GM19455 (cell line): Measurements from ENCODE around the gene LRRC45.

Experiments
- ATAC-seq: cut with Tn5 transposase; IDR thresholded peaks from one replicate; pipeline ENCODE4 v1.9.1; 2021; ENCODE audit not compliant: unreplicated experiment

The LRRC45 gene

GRCh38 chr17:82018989-82019689, 4.0 kb upstream of the LRRC45 start:
- ATAC-seq: no peak

- no peak for ATAC-seq
Observed at GRCh38 chr17:82019690-82020571, 3.2 kb upstream of the LRRC45 start.

- no peak for ATAC-seq
Observed at GRCh38 chr17:82020572-82021106, 2.5 kb upstream of the LRRC45 start.

- no peak for ATAC-seq
Observed at GRCh38 chr17:82021107-82021899, 1.8 kb upstream of the LRRC45 start.

- no peak for ATAC-seq
Observed at GRCh38 chr17:82021900-82022309, 1.2 kb upstream of the LRRC45 start.

GRCh38 chr17:82022310-82022980, 660 bp upstream of the LRRC45 start, which contains the start of gene CENPX:
TSS of gene CENPX (minus strand) at chr17:82022878. CDS start at chr17:82022861, 17 bp downstream.
- no peak for ATAC-seq

- peak; percentile 9 for ATAC-seq
Observed at GRCh38 chr17:82023447-82024241, 539 bp downstream of the LRRC45 start.

GRCh38 chr17:82024859-82025258, 1.8 kb downstream of the LRRC45 start:
- no peak for ATAC-seq

- no peak for ATAC-seq
Observed at GRCh38 chr17:82025401-82026107, 2.4 kb downstream of the LRRC45 start.

GRCh38 chr17:82028246-82028645, 5.1 kb downstream of the LRRC45 start:
- no peak for ATAC-seq

GRCh38 chr17:82028966-82029365, 5.9 kb downstream of the LRRC45 start:
- no peak for ATAC-seq

- ATAC-seq: no peak
Observed at GRCh38 chr17:82029391-82029790, 6.3 kb downstream of the LRRC45 start.

- no peak for ATAC-seq
Observed at GRCh38 chr17:82029990-82030469, 6.9 kb downstream of the LRRC45 start.

GRCh38 chr17:82030470-82031302, 7.6 kb downstream of the LRRC45 start:
- peak; percentile 51 for ATAC-seq

- ATAC-seq: no peak
Observed at GRCh38 chr17:82031303-82031884, 8.3 kb downstream of the LRRC45 start, which contains the start of gene RAC3. TSS of gene RAC3 (plus strand) at chr17:82031678. CDS start at chr17:82031762, 84 bp downstream.

GRCh38 chr17:82031885-82032627, 9.0 kb downstream of the LRRC45 start:
- no peak for ATAC-seq
